HFF-Myc (cell line): ENCODE measurements around the gene SLC4A4.

Experiments
- DNase-seq: peaks from one replicate; pipeline ENCODE4 v3.0.0-alpha.2; 2011; ENCODE audit warnings: low read depth; ENCODE audit errors: extremely low read depth
- H3K4me3 ChIP-seq: replicated peaks from 2 replicates; pipeline ENCODE4 v1.5.1; 2011; ENCODE audit warnings: low read depth, mild to moderate bottlenecking, control low read depth, low read length
- CTCF ChIP-seq: IDR thresholded peaks from 2 replicates; pipeline ENCODE4 v1.5.1; 2012; ENCODE audit warnings: mild to moderate bottlenecking, low read depth, low read length, control low read depth; ENCODE audit errors: missing control alignments

SLC4A4 gene

GRCh38 chr4:71417150-71417549, 78.3 kb downstream of the SLC4A4 start:
- DNase-seq: no peak
- TF ChIP-seq CTCF: no peak
- no peak overlapping the region for H3K4me3 ChIP-seq

GRCh38 chr4:71426381-71427042, 87.7 kb downstream of the SLC4A4 start:
- TF ChIP-seq CTCF: no peak
- no peak for DNase-seq
- no peak overlapping the region for H3K4me3 ChIP-seq

- TF ChIP-seq CTCF: no peak
- no peak overlapping the region for H3K4me3 ChIP-seq
- DNase-seq: no peak
Observed at GRCh38 chr4:71429106-71429505, 90.3 kb downstream of the SLC4A4 start.

- DNase-seq: no peak
- no peak for TF ChIP-seq CTCF
- H3K4me3 ChIP-seq: no peak overlapping the region
Observed at GRCh38 chr4:71429962-71430361, 91.1 kb downstream of the SLC4A4 start.

- TF ChIP-seq CTCF: no peak
- DNase-seq: no peak
- no peak overlapping the region for H3K4me3 ChIP-seq
Observed at GRCh38 chr4:71430609-71431008, 91.8 kb downstream of the SLC4A4 start.

- H3K4me3 ChIP-seq: no peak overlapping the region
- no peak for TF ChIP-seq CTCF
- DNase-seq: no peak
Observed at GRCh38 chr4:71440612-71441011, 101.8 kb downstream of the SLC4A4 start.
